ENCODE measurements around the gene PDCD6IP. TPM values are rescaled to one million over a fixed set of nuclear protein-coding genes. Genes with fewer than 3 reads are reported as not detected.

Gene PDCD6IP
- polyA plus RNA-seq, 6 donors from 2014 or later: 48.1 to 97.8 (median 91.0) TPM

DNA sequence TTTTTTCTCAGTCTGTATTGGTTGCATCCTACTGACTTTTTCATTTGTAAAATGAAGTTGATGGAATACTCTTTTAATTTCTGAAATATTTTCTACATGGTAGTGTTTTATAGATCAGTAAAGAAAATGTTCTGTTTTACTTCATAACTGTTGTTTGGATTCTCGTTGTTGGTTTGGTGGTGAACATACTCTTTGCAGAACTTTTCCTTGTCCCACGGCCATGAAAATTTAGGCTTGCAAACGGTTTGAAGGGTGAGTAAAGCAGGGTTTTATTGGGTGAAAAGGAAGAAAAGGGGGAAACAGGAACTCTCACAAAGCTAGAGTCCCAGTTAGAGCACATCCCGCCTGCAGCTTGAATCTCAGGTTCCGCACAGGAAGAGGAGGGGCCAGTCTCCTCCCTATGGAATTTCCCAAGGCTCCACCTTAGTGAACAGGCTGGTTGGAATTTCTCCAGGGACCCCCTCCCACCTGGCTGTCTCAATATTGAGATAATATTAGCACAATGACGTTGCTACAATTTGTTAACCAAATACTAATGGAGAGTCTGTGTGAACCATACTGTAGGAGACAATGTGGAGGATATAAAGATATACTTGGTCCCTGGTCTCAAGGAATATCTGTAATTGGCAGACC lies 5.6 kb downstream of the PDCD6IP start:
- Mint-ChIP-seq H3K9me3 (no peaks in the 10 kb centered on the region), H3K27ac (peak overlapping the region in 4 of 6 donors; percentile 17 to 82 (median 36)), H3K36me3 (peaks cover 13 to 25% of the 10 kb centered on the region in 2 donors), H3K4me1 (peaks cover 65 to 88% (median 87%) of the 10 kb centered on the region in 3 donors), H3K4me3 (peak overlapping the region in 1 of 8 donors; percentile 2), H3K27me3 (no peaks in the 10 kb centered on the region)
- ATAC-seq (ENCODE audit: low read depth in 2 of 2): no peak
- DNase-seq: no peak

DNA sequence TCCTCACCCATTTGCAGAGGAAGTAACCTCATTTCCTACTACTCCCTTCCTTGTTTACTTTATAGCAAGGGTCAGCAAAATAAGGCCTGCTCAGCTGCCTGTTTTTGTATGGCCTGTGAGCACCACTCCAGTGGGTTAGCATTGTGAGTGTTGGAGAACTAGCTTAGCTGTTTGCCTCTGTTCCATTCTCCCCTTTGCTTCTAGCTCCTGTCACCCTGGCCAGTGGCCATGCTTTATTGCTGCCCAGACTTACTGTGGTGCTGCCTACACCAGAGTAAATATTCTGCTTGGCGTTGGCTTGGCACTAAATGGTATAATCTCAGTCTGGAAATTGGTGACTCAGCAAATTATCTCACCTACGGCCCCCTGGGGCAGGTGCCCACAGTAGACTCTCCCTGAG lies 8.8 kb downstream of the PDCD6IP start:
- Mint-ChIP-seq H3K27ac (peak overlapping the region in 2 of 6 donors; percentile 8 to 39), H3K36me3 (peaks cover 13 to 29% of the 10 kb centered on the region in 2 donors), H3K4me3 (peak overlapping the region in 2 of 8 donors; percentile 9 to 42), H3K4me1 (peaks cover 58 to 77% (median 73%) of the 10 kb centered on the region in 3 donors), H3K27me3 (no peaks in the 10 kb centered on the region), H3K9me3 (no peaks in the 10 kb centered on the region)
- ATAC-seq (ENCODE audit: low read depth in 2 of 2) (no peak), DNase-seq (no peak)

GRCh38 chr3:33808559-33808958 lies 10.1 kb downstream of the PDCD6IP start:
- Mint-ChIP-seq H3K4me1 (peaks cover 50 to 70% (median 59%) of the 10 kb centered on the region in 3 donors), H3K4me3 (no peak overlapping the region), H3K36me3 (peaks cover 7 to 27% of the 10 kb centered on the region in 2 donors), H3K9me3 (no peaks in the 10 kb centered on the region), H3K27me3 (no peaks in the 10 kb centered on the region), H3K27ac (peak overlapping the region in 1 of 6 donors; percentile 16)
- DNase-seq (no peak), ATAC-seq (ENCODE audit: low read depth in 2 of 2) (no peak)

GRCh38 chr3:33810545-33810944 lies 12.1 kb downstream of the PDCD6IP start:
- Mint-ChIP-seq H3K27me3 (no peaks in the 10 kb centered on the region), H3K4me1 (peaks cover 41 to 56% (median 46%) of the 10 kb centered on the region in 3 donors)

DNA sequence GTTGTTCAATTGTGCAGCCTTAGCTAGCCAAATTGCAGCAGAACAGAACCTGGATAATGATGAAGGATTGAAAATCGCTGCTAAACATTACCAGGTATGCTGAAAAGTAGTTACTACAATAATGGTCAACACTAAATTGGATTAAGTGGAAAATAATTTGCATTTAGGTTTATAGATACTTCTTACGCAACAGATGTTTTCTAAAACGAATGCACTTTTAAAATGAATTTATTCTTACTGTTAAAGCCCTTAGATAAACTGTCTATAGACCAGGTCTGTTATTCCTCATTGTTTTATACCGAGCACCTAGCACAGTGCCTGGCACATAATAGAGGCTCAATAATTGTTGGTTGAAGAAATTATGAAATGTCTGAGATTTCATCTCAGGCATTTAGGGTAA lies 23.6 kb downstream of the PDCD6IP start:
- no peaks in the 10 kb centered on the region for H3K27me3 Mint-ChIP-seq
- peaks cover 23 to 29% of the 10 kb centered on the region in 2 donors for H3K36me3 Mint-ChIP-seq
- no peak overlapping the region for H3K4me3 Mint-ChIP-seq
- H3K27ac Mint-ChIP-seq: no peak overlapping the region
- peaks cover 0 to 4% (median 3%) of the 10 kb centered on the region in 3 donors for H3K4me1 Mint-ChIP-seq
- no peaks in the 10 kb centered on the region for H3K9me3 Mint-ChIP-seq
- no peak for ATAC-seq (ENCODE audit: low read depth in 2 of 2)
- DNase-seq: no peak

More at GRCh38 chr3:33810545-33810944, 12.1 kb downstream of the PDCD6IP start:
- no peak overlapping the region for H3K4me3 Mint-ChIP-seq
- DNase-seq: no peak
- peak overlapping the region in 2 of 6 donors; percentile 24 to 49 for H3K27ac Mint-ChIP-seq
- peaks cover 6 to 25% of the 10 kb centered on the region in 2 donors for H3K36me3 Mint-ChIP-seq
- ATAC-seq (ENCODE audit: low read depth in 2 of 2): no peak
- no peaks in the 10 kb centered on the region for H3K9me3 Mint-ChIP-seq

- H3K27me3 Mint-ChIP-seq: no peaks in the 10 kb centered on the region
- no peak overlapping the region for H3K4me3 Mint-ChIP-seq
- no peak overlapping the region for H3K27ac Mint-ChIP-seq
- peaks cover 25 to 29% of the 10 kb centered on the region in 2 donors for H3K36me3 Mint-ChIP-seq
- no peaks in the 10 kb centered on the region for H3K9me3 Mint-ChIP-seq
- ATAC-seq (ENCODE audit: low read depth in 2 of 2): no peak
- DNase-seq: no peak
- H3K4me1 Mint-ChIP-seq: peaks cover 0 to 4% (median 0%) of the 10 kb centered on the region in 3 donors
These were observed 25.4 kb downstream of the PDCD6IP start for GRCh38 chr3:33823821-33824220.

DNA sequence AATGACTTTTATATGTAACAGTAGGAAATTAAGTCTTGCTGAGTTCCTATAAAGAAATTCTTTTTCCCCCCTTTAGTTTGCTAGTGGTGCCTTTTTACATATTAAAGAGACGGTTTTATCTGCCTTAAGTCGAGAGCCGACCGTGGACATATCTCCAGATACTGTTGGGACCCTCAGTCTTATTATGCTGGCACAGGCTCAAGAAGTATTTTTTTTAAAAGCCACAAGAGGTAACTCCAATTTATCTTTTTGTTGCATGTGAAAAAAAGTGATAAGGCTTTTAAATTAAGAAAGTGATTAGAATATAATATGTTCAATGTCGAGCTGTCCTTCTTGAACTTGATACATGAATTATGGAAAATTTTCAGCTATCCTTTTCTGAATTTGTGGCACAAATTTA lies 26.7 kb downstream of the PDCD6IP start:
- Mint-ChIP-seq H3K4me1 (peaks cover 0 to 9% (median 0%) of the 10 kb centered on the region in 3 donors), H3K36me3 (peaks cover 18 to 29% of the 10 kb centered on the region in 2 donors), H3K4me3 (no peak overlapping the region), H3K27me3 (no peaks in the 10 kb centered on the region), H3K9me3 (no peaks in the 10 kb centered on the region), H3K27ac (no peak overlapping the region)
- ATAC-seq (ENCODE audit: low read depth in 2 of 2) (no peak), DNase-seq (no peak)

GRCh38 chr3:33826206-33826605 lies 27.8 kb downstream of the PDCD6IP start:
- peaks cover 0 to 12% (median 8%) of the 10 kb centered on the region in 3 donors for H3K4me1 Mint-ChIP-seq
- no peaks in the 10 kb centered on the region for H3K27me3 Mint-ChIP-seq
- DNase-seq (no peak), ATAC-seq (ENCODE audit: low read depth in 2 of 2) (no peak)
- H3K27ac Mint-ChIP-seq: peak overlapping the region in 3 of 6 donors; percentile 5 to 31 (median 10)
- H3K36me3 Mint-ChIP-seq: peaks cover 22 to 26% of the 10 kb centered on the region in 2 donors
- no peak overlapping the region for H3K4me3 Mint-ChIP-seq
- no peaks in the 10 kb centered on the region for H3K9me3 Mint-ChIP-seq

DNA sequence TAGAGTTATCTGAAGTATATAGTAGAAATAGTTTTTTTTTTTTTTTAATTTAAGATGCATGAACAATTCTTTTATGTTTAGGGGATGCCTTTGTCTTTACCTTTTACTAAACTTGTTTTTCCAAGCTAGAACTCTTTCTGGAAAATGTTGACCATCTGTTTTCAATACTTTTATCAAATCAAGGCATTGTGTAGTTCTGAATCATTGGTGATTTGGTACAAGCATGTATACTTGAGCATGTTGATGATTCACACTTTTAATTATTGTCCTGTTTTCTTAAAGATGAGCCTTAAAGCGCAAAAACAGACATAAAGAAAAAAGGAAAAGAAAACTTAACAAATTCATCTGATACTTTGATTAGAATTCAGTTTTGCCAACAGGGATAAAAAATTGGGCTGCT lies 28.3 kb downstream of the PDCD6IP start:
- Mint-ChIP-seq H3K27ac (peak overlapping the region in 1 of 6 donors; percentile 41), H3K36me3 (peaks cover 17 to 22% of the 10 kb centered on the region in 2 donors), H3K4me1 (peaks cover 0 to 13% (median 9%) of the 10 kb centered on the region in 3 donors), H3K27me3 (no peaks in the 10 kb centered on the region), H3K9me3 (no peaks in the 10 kb centered on the region), H3K4me3 (no peak overlapping the region)
- DNase-seq (no peak), ATAC-seq (ENCODE audit: low read depth in 2 of 2) (no peak)

DNA sequence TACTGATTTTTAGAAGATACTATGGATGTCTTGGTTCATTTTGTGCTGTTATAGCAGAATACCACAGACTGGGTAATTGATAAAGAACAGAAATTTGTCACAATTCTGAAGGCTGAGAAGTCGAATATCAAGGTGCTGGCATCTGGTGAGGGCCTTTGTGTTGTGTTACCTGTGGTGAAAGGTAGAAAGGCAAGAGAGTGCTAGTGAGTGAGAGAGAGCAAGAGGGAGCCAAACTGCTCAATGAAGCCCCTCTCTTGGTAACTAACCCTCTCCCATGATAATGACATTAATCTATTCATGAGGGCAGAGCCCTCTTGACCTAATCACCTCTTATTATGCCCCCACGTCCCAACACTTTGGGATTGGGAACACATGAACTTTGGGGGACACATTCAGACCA lies 31.3 kb downstream of the PDCD6IP start:
- DNase-seq: no peak
- ATAC-seq (ENCODE audit: low read depth in 2 of 2): no peak
- Mint-ChIP-seq H3K4me3 (no peak overlapping the region), H3K9me3 (peaks cover 0 to 2% (median 0%) of the 10 kb centered on the region in 7 donors), H3K4me1 (peaks cover 25 to 41% (median 29%) of the 10 kb centered on the region in 3 donors), H3K27me3 (no peaks in the 10 kb centered on the region), H3K27ac (peak overlapping the region in 5 of 6 donors; percentile 4 to 82 (median 66)), H3K36me3 (peaks cover 16 to 19% of the 10 kb centered on the region in 2 donors)

DNA sequence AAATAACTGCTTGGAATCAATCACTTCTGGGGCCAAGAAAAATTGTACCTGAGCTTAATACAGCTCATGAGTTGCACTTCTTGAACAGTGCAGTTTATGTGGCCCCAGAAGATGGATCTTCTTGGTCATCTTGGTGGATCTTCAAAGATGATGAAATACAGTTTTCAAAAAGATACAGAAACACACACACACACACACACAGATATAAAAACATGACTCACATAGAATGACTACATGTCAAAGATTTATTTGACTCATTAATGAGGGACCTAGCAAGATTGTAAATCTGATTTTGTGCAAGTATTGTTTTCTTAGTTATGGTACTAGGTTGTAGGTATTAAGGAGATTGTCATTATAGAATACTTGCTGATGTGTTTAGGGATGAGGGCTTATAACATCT lies 32.6 kb downstream of the PDCD6IP start:
- no peak for ATAC-seq (ENCODE audit: low read depth in 2 of 2)

GRCh38 chr3:33833408-33834095 lies 35.1 kb downstream of the PDCD6IP start:
- H3K36me3 Mint-ChIP-seq: peaks cover 17 to 22% of the 10 kb centered on the region in 2 donors
- DNase-seq (no peak), ATAC-seq (ENCODE audit: low read depth in 2 of 2) (peak; percentile 5 to 18)

More for the DNA sequence above, 32.6 kb downstream of the PDCD6IP start:
- Mint-ChIP-seq H3K4me1 (peaks cover 33 to 43% (median 37%) of the 10 kb centered on the region in 3 donors), H3K27me3 (no peaks in the 10 kb centered on the region), H3K36me3 (peaks cover 14 to 27% of the 10 kb centered on the region in 2 donors), H3K9me3 (peaks cover 0 to 2% (median 0%) of the 10 kb centered on the region in 7 donors), H3K4me3 (no peak overlapping the region), H3K27ac (peak overlapping the region in 3 of 6 donors; percentile 17 to 52 (median 49))
- no peak for DNase-seq

DNA sequence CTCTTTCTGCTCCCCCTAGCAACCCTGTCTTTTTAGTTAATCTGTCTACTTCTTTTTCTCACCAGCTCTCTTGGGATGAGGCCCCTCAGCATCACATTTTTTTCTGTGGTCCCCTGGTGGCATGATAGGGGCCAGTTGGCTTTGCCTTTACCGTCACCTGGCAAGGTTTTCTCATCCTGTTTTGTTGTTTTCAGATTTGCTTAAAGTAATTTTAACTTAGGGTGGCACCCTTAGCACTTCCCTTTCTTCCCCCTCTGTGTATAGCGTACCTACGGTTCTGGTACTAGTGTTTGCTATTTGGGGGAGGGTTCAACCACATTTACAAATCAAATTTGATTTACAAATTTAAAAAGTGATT lies 35.6 kb downstream of the PDCD6IP start:
- DNase-seq (peak; percentile 9), ATAC-seq (ENCODE audit: low read depth in 2 of 2) (peak; percentile 84 to 87)
- H3K4me1 Mint-ChIP-seq: peaks cover 33 to 43% (median 37%) of the 10 kb centered on the region in 3 donors
- H3K27ac Mint-ChIP-seq: peak overlapping the region; percentile 53 to 97 (median 90)
- H3K36me3 Mint-ChIP-seq: peaks cover 16 to 20% of the 10 kb centered on the region in 2 donors
- H3K4me3 Mint-ChIP-seq: peak overlapping the region; percentile 1 to 83 (median 66)
- peaks cover 0 to 2% (median 0%) of the 10 kb centered on the region in 7 donors for H3K9me3 Mint-ChIP-seq
- no peaks in the 10 kb centered on the region for H3K27me3 Mint-ChIP-seq

More at GRCh38 chr3:33833408-33834095, 35.1 kb downstream of the PDCD6IP start:
- H3K27ac Mint-ChIP-seq: peak overlapping the region; percentile 53 to 97 (median 90)
- H3K27me3 Mint-ChIP-seq: no peaks in the 10 kb centered on the region
- peak overlapping the region; percentile 1 to 83 (median 66) for H3K4me3 Mint-ChIP-seq
- peaks cover 0 to 2% (median 0%) of the 10 kb centered on the region in 7 donors for H3K9me3 Mint-ChIP-seq
- H3K4me1 Mint-ChIP-seq: peaks cover 33 to 43% (median 37%) of the 10 kb centered on the region in 3 donors
